ENCODE data around the gene CCDC142. TPM values are rescaled to one million over a fixed set of nuclear protein-coding genes. Genes with fewer than 3 reads are reported as not detected.

CCDC142 gene
- total RNA-seq = 10 to 100 TPM; 14.9 to 25.2 (median 15.6) TPM
- 27.7 TPM for total RNA-seq (2013)

DNA sequence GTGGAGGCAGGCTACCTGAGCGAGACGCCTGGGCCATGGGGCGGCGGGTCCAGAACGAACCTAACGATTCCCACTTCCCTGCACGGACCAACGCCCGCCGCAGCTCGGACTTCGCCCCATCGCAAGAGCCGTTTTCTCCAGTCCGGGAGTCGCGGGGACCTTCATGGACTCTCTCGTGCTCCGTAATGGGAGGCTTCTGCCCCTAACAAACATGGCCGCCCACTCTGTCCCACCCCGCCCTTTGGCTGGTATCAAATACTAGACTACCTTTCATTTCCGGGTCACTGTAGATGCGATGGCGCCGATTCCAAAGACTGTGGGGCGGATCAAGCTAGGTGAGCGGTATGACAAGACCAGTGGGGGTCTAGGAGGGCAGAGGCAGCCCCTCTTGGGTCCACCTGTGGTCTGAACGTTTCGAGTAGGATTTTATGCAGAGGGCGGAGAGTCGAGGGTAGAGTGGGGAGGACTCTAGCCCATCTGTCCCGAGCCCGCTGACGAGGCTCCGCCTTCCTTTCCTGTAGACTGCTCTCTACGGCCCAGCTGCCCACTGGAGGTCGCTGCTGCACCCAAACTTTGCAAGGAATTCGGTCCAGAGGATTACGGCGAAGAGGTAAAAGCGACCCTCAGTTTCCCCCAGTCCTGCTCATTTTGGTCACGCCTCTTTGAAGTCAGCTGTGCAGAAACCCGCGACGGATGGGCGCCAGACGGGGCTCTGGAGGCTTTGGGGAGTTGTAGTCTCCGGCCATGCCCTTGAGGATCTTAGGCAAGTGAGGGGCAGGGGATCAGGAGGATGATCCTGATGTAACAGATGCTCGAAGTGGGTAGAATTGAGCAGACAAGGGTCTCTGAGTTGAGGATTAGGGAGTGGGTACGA, at the start of gene CCDC142, which contains the start of gene TTC31:
CCDC142 (minus strand) TSS at position 198 of the 874 bp plus-strand sequence; CDS start at position 37, 161 bp downstream.
TTC31 (plus strand) TSS at position 281 of the 874 bp plus-strand sequence; CDS start at position 296, 15 bp downstream.
- intact Hi-C loops (cut with micrococcal nuclease) = loop anchor here (1.0 to 2.0 kb wide), 8 partner anchors 11 to 394 kb away; partner anchors contain the start of genes C2orf81, INO80B, MRPL53 and PCGF1
- peak; percentile 88 to 96 for DNase-seq
- Histone ChIP-seq H3K4me3 (ENCODE audit: low read length) (peak within 1 kb of the TSS; percentile 81), H3K36me3 (ENCODE audit: control insufficient read depth, insufficient read depth, low read length) (peaks cover 20% of the 10 kb centered on the region), H3K9me3 (ENCODE audit: control insufficient read depth, insufficient read depth, low read length) (no peaks in the 10 kb centered on the region), H3K4me1 (ENCODE audit: control insufficient read depth, insufficient read depth, low read length) (peaks cover 29% of the 10 kb centered on the region), H3K27ac (ENCODE audit: low read length) (peak within 1 kb of the TSS; percentile 88), H3K27me3 (ENCODE audit: control insufficient read depth, insufficient read depth, low read length) (no peaks in the 10 kb centered on the region)
- ATAC-seq = peak; percentile 91 to 98 (median 92)
- Mint-ChIP-seq H3K27ac (peak within 1 kb of the TSS; percentile 97), H3K36me3 (peaks cover 8% of the 10 kb centered on the region), H3K27me3 (ENCODE audit: low read depth in 2 of 2) (no peaks in the 10 kb centered on the region), H3K4me3 (peak within 1 kb of the TSS; percentile 99), H3K4me1 (peaks cover 24 to 35% of the 10 kb centered on the region in 2 donors), H3K9me3 (no peaks in the 10 kb centered on the region)
- TF ChIP-seq, protein P1, sequence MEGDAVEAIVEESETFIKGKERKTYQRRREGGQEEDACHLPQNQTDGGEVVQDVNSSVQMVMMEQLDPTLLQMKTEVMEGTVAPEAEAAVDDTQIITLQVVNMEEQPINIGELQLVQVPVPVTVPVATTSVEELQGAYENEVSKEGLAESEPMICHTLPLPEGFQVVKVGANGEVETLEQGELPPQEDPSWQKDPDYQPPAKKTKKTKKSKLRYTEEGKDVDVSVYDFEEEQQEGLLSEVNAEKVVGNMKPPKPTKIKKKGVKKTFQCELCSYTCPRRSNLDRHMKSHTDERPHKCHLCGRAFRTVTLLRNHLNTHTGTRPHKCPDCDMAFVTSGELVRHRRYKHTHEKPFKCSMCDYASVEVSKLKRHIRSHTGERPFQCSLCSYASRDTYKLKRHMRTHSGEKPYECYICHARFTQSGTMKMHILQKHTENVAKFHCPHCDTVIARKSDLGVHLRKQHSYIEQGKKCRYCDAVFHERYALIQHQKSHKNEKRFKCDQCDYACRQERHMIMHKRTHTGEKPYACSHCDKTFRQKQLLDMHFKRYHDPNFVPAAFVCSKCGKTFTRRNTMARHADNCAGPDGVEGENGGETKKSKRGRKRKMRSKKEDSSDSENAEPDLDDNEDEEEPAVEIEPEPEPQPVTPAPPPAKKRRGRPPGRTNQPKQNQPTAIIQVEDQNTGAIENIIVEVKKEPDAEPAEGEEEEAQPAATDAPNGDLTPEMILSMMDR (IDR thresholded peaks at IDR 0.05) = peak; percentile 85
- under 1% methylated on average over 50 of the region's 50 CpGs for WGBS (ENCODE audit: insufficient coverage)

DNA sequence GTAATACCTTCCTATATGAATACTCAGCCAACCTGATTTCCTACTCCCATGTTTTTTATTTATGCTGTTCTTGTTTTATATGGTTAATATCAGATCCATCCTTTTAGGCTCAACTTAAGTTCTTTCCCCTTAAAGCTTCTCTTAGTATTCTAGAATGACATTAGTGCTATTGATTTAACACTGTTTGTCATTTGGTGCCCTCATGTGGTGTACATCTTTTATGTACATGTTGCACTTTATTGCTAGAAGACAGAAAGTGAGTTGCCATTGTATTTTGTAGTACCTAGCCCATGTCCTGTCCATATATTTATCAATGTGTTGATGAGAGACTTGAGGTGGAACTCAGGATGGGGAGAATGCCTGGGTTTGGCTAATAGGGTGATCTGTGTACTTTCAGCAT, 49.4 kb upstream of the CCDC142 start:
- Histone ChIP-seq H3K4me3 (ENCODE audit: low read length) (no peak overlapping the region), H3K27ac (ENCODE audit: low read length) (no peak overlapping the region), H3K36me3 (ENCODE audit: control insufficient read depth, insufficient read depth, low read length) (peaks cover 23% of the 10 kb centered on the region), H3K4me1 (ENCODE audit: control insufficient read depth, insufficient read depth, low read length) (peaks cover 31% of the 10 kb centered on the region), H3K27me3 (ENCODE audit: control insufficient read depth, insufficient read depth, low read length) (no peaks in the 10 kb centered on the region), H3K9me3 (ENCODE audit: control insufficient read depth, insufficient read depth, low read length) (no peaks in the 10 kb centered on the region)
- no peaks in the 10 kb centered on the region for H3K9me3 Mint-ChIP-seq
- H3K36me3 Mint-ChIP-seq = no peaks in the 10 kb centered on the region
- peaks cover 3 to 4% of the 10 kb centered on the region in 2 donors for H3K27me3 Mint-ChIP-seq (ENCODE audit: low read depth in 2 of 2)
- TF ChIP-seq, protein P1 (IDR thresholded peaks at IDR 0.05) = peak; percentile 39
- H3K4me3 Mint-ChIP-seq = peak overlapping the region; percentile 58
- peak overlapping the region; percentile 94 to 95 for H3K27ac Mint-ChIP-seq
- ATAC-seq = no peak
- DNase-seq = peak in 1 of 2 donors; percentile 72
- H3K4me1 Mint-ChIP-seq = peaks cover 32 to 40% of the 10 kb centered on the region in 2 donors
- intact Hi-C loops (cut with micrococcal nuclease) = loop anchor here (1.0 to 2.0 kb wide), 2 partner anchors 49 to 281 kb away; partner anchors contain the start of gene TTC31

DNA sequence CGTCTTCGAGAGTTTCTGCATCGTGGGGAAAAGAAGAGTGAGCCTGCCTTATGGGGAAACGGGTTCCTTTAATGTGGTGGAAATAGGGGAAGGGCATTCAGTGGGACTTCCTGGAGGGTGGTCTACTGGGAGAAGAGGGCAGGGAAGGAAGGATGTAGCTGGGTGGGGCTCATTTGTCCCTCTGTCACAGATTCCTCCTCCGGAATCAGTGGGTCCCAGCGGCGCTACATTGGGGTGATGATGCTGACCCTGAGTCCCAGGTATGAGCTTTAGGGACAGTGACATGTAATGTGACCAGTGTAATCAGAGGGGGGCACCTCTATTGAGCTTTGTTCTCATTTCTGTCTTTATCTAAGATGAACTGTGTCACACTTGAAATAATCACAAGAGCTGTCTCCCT, 48.9 kb upstream of the CCDC142 start:
- peaks cover 32 to 43% of the 10 kb centered on the region in 2 donors for H3K4me1 Mint-ChIP-seq
- Histone ChIP-seq H3K4me1 (ENCODE audit: control insufficient read depth, insufficient read depth, low read length) (peaks cover 31% of the 10 kb centered on the region), H3K27ac (ENCODE audit: low read length) (peak overlapping the region; percentile 95), H3K9me3 (ENCODE audit: control insufficient read depth, insufficient read depth, low read length) (no peaks in the 10 kb centered on the region), H3K27me3 (ENCODE audit: control insufficient read depth, insufficient read depth, low read length) (no peaks in the 10 kb centered on the region), H3K36me3 (ENCODE audit: control insufficient read depth, insufficient read depth, low read length) (peaks cover 29% of the 10 kb centered on the region), H3K4me3 (ENCODE audit: low read length) (no peak overlapping the region)
- no peak for ATAC-seq
- TF ChIP-seq, protein P1 (IDR thresholded peaks at IDR 0.05) = no peak
- peaks cover 3% of the 10 kb centered on the region for H3K36me3 Mint-ChIP-seq
- H3K27ac Mint-ChIP-seq = peak overlapping the region; percentile 94 to 95
- no peak overlapping the region for H3K4me3 Mint-ChIP-seq
- DNase-seq = no peak
- no peaks in the 10 kb centered on the region for H3K27me3 Mint-ChIP-seq (ENCODE audit: low read depth in 2 of 2)
- intact Hi-C loops (cut with micrococcal nuclease) = loop anchor here (1.0 to 2.0 kb wide), 2 partner anchors 48 to 281 kb away; partner anchors contain the start of gene TTC31
- WGBS (ENCODE audit: insufficient coverage) = 86% methylated on average over 7 of the region's 7 CpGs
- H3K9me3 Mint-ChIP-seq = no peaks in the 10 kb centered on the region
